ENCODE data around the gene RET.

DNA sequence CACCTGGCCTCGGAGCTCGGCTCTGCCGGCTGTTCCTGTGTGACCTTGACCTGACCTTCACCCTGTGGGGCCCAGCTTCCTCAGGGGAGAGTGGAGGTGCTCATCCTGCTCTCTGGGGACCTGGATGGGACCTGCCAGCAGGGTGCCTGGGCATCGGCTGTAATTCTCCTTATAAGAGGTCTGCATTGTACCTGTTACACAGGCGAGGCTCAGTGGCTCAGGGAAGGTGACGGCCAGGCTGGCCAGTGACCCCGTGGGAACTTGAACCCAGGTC is 29.0 kb downstream of the RET start:
- TF ChIP-seq POLR2A (IDR thresholded peaks at IDR 0.05), result no peak
- TF ChIP-seq, protein P1, sequence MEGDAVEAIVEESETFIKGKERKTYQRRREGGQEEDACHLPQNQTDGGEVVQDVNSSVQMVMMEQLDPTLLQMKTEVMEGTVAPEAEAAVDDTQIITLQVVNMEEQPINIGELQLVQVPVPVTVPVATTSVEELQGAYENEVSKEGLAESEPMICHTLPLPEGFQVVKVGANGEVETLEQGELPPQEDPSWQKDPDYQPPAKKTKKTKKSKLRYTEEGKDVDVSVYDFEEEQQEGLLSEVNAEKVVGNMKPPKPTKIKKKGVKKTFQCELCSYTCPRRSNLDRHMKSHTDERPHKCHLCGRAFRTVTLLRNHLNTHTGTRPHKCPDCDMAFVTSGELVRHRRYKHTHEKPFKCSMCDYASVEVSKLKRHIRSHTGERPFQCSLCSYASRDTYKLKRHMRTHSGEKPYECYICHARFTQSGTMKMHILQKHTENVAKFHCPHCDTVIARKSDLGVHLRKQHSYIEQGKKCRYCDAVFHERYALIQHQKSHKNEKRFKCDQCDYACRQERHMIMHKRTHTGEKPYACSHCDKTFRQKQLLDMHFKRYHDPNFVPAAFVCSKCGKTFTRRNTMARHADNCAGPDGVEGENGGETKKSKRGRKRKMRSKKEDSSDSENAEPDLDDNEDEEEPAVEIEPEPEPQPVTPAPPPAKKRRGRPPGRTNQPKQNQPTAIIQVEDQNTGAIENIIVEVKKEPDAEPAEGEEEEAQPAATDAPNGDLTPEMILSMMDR (IDR thresholded peaks at IDR 0.05), result no peak
- TF ChIP-seq EP300 (IDR thresholded peaks at IDR 0.05), result no peak

Data from ovary (tissue), 3 donors.